ENCODE data around the gene ASTN2. TPM values are rescaled to one million over a fixed set of nuclear protein-coding genes. Genes with fewer than 3 reads are reported as not detected.

The ASTN2 gene
- total and polyA plus RNA-seq, 2 experiments from 2014 or later, result 5.6 to 7.7 TPM

DNA sequence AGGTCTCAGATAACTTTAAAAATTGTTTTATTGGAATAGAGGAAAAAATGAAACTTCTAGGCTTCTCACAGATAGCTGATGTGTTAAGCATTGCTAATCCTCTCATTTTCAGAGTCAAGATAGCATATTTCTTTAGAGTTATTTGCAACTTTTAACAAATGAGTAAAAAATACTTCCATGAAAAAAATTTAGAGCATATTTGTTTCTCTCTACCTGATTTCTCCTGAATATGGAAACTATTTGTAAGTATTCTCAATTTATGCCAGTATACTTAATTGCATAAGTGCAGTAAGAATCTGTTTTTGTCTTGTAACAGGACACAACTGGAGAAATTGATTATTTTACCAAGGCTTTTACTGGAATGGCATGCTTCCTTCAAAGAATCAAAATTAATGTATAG, 731.3 kb downstream of the ASTN2 start:
- DNase-seq (ENCODE audit: low read depth in 1 of 2, low spot score in 1 of 2), result no peak
- no peak overlapping the region for H3K27ac ChIP-seq
- H3K36me3 ChIP-seq, result no peaks in the 10 kb centered on the region
- no peaks in the 10 kb centered on the region for H3K27me3 ChIP-seq
- peaks cover 3% of the 10 kb centered on the region for H3K4me1 ChIP-seq (ENCODE audit: low read depth)
- H3K4me3 ChIP-seq, result no peak overlapping the region
- H3K9me3 ChIP-seq (ENCODE audit: low read depth), result no peaks in the 10 kb centered on the region
- TF ChIP-seq, protein P1, sequence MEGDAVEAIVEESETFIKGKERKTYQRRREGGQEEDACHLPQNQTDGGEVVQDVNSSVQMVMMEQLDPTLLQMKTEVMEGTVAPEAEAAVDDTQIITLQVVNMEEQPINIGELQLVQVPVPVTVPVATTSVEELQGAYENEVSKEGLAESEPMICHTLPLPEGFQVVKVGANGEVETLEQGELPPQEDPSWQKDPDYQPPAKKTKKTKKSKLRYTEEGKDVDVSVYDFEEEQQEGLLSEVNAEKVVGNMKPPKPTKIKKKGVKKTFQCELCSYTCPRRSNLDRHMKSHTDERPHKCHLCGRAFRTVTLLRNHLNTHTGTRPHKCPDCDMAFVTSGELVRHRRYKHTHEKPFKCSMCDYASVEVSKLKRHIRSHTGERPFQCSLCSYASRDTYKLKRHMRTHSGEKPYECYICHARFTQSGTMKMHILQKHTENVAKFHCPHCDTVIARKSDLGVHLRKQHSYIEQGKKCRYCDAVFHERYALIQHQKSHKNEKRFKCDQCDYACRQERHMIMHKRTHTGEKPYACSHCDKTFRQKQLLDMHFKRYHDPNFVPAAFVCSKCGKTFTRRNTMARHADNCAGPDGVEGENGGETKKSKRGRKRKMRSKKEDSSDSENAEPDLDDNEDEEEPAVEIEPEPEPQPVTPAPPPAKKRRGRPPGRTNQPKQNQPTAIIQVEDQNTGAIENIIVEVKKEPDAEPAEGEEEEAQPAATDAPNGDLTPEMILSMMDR (IDR thresholded peaks at IDR 0.05; ENCODE audit: low read depth, low read length), result no peak

GRCh38 chr9:116674210-116674980, 740.5 kb downstream of the ASTN2 start:
- H3K27ac ChIP-seq, result no peak overlapping the region
- H3K36me3 ChIP-seq, result no peaks in the 10 kb centered on the region
- TF ChIP-seq, protein P1 (IDR thresholded peaks at IDR 0.05; ENCODE audit: low read depth, low read length), result no peak
- no peaks in the 10 kb centered on the region for H3K4me1 ChIP-seq (ENCODE audit: low read depth)
- H3K4me3 ChIP-seq, result no peak overlapping the region
- H3K9me3 ChIP-seq (ENCODE audit: low read depth), result no peaks in the 10 kb centered on the region
- DNase-seq (ENCODE audit: low read depth in 1 of 2, low spot score in 1 of 2), result no peak
- no peaks in the 10 kb centered on the region for H3K27me3 ChIP-seq

- TF ChIP-seq, protein P1 (IDR thresholded peaks at IDR 0.05; ENCODE audit: low read depth, low read length), result no peak
- H3K4me1 ChIP-seq (ENCODE audit: low read depth), result no peaks in the 10 kb centered on the region
- no peaks in the 10 kb centered on the region for H3K27me3 ChIP-seq
- H3K4me3 ChIP-seq, result no peak overlapping the region
- H3K36me3 ChIP-seq, result no peaks in the 10 kb centered on the region
- peak in 1 of 2 donors; percentile 17 for DNase-seq (ENCODE audit: low read depth in 1 of 2, low spot score in 1 of 2)
- no peaks in the 10 kb centered on the region for H3K9me3 ChIP-seq (ENCODE audit: low read depth)
- no peak overlapping the region for H3K27ac ChIP-seq
Measured at GRCh38 chr9:116673375-116673774, 741.5 kb downstream of the ASTN2 start.

DNA sequence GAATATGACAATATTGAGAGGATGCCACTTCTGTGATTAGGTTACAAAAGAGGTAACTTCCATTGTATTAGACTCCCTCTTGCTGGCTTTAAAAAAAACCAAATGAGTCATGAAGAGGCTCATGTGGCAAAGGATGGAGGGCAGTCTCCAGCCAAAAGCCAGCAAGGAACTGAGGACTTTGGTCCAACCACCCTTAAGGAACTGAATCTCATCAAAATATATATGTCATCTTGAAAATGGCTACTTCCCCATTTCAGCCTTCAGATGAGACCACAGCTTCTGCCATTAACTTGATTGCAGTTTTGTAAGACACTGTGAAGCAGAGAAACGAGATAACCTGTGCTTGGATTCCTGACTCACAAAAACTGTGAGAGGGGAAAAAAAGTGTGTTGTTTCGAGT, 743.3 kb downstream of the ASTN2 start:
- Histone ChIP-seq H3K36me3 (no peaks in the 10 kb centered on the region), H3K27me3 (no peaks in the 10 kb centered on the region), H3K27ac (no peak overlapping the region), H3K4me1 (ENCODE audit: low read depth) (no peaks in the 10 kb centered on the region), H3K9me3 (ENCODE audit: low read depth) (no peaks in the 10 kb centered on the region), H3K4me3 (no peak overlapping the region)
- TF ChIP-seq, protein P1 (IDR thresholded peaks at IDR 0.05; ENCODE audit: low read depth, low read length), result no peak
- DNase-seq (ENCODE audit: low read depth in 1 of 2, low spot score in 1 of 2), result no peak

- Histone ChIP-seq H3K27ac (no peak overlapping the region), H3K4me3 (no peak overlapping the region), H3K9me3 (ENCODE audit: low read depth) (no peaks in the 10 kb centered on the region), H3K4me1 (ENCODE audit: low read depth) (no peaks in the 10 kb centered on the region), H3K27me3 (no peaks in the 10 kb centered on the region), H3K36me3 (no peaks in the 10 kb centered on the region)
- TF ChIP-seq, protein P1 (IDR thresholded peaks at IDR 0.05; ENCODE audit: low read depth, low read length), result no peak
- no peak for DNase-seq (ENCODE audit: low read depth in 1 of 2, low spot score in 1 of 2)
Measured at GRCh38 chr9:116668970-116669695, 745.7 kb downstream of the ASTN2 start.
